ENCODE data around the gene TRIM27. TPM values are rescaled to one million over a fixed set of nuclear protein-coding genes. Genes with fewer than 3 reads are reported as not detected.

Gene TRIM27
- total RNA-seq, 1 experiment from 2014 or later: 47.6 TPM

Other genes with a start within 250 kb of the TRIM27 start
- gene ZNF311, start 81.3 kb upstream of the TRIM27 start, total RNA-seq (2022): 1.8 and 2.9 TPM in 2 replicates
- not detected in 2 replicates for gene OR2W1, start 121.2 kb upstream of the TRIM27 start, total RNA-seq (2022)
- gene OR2B3, start 163.3 kb upstream of the TRIM27 start, total RNA-seq (2022): not detected in 2 replicates
- gene OR2J1, start 175.5 kb upstream of the TRIM27 start, total RNA-seq (2022): not detected in 2 replicates
- gene OR2J3, start 184.1 kb upstream of the TRIM27 start, total RNA-seq (2022): not detected in 2 replicates
- not detected in 2 replicates for gene OR2J2, start 246.9 kb upstream of the TRIM27 start, total RNA-seq (2022)